Activated T-helper 1 cell treated with anti-CD3 and anti-CD28 coated beads, Interleukin-2, amount 50 U/mL, for 16 hours (primary cell): ENCODE results near the gene RMI1.
A peak's percentile ranks its signal among the peaks of the same experiment; 100 is the strongest.

Source experiments
- DNase-seq, 2 donors: peaks; one replicate each; pipeline ENCODE4 v3.0.0-alpha.2; 2020; ENCODE audit warnings: low read depth in 1 of 2, low spot score in 1 of 2

RMI1 gene

GRCh38 chr9:83967073-83967472 lies 13.5 kb upstream of the RMI1 start:
- DNase-seq, result no peak

- DNase-seq, result no peak
Observed at GRCh38 chr9:83969602-83970001, 11.0 kb upstream of the RMI1 start.

- no peak for DNase-seq
Observed at GRCh38 chr9:83971485-83971884, 9.1 kb upstream of the RMI1 start.

GRCh38 chr9:83972286-83972685 lies 8.3 kb upstream of the RMI1 start:
- DNase-seq, result no peak

GRCh38 chr9:83975300-83975699 lies 5.3 kb upstream of the RMI1 start:
- DNase-seq, result no peak

GRCh38 chr9:83976372-83976771 lies 4.2 kb upstream of the RMI1 start:
- DNase-seq, result no peak

GRCh38 chr9:83977196-83977595 lies 3.4 kb upstream of the RMI1 start:
- DNase-seq, result no peak

- DNase-seq, result peak; percentile 76 to 83
Observed at GRCh38 chr9:83978992-83979811, 1.4 kb upstream of the RMI1 start.

GRCh38 chr9:83979812-83980394 lies 702 bp upstream of the RMI1 start, which contains the start of gene HNRNPK:
Gene HNRNPK (minus strand): TSS chr9:83980215. CDS start chr9:83978252, 1,963 bp downstream.
- DNase-seq, result peak; percentile 99

GRCh38 chr9:83981126-83981871 lies 694 bp downstream of the RMI1 start:
- DNase-seq, result no peak

- DNase-seq, result no peak
Observed at GRCh38 chr9:83986195-83986594, 5.6 kb downstream of the RMI1 start.

- no peak for DNase-seq
Observed at GRCh38 chr9:83986765-83987401, 6.3 kb downstream of the RMI1 start.

- DNase-seq, result no peak
Observed at GRCh38 chr9:83987402-83987791, 6.8 kb downstream of the RMI1 start.

GRCh38 chr9:83988411-83988810 lies 7.8 kb downstream of the RMI1 start:
- DNase-seq, result no peak

GRCh38 chr9:83991355-83991754 lies 10.8 kb downstream of the RMI1 start:
- DNase-seq, result no peak

- no peak for DNase-seq
Observed at GRCh38 chr9:83992407-83992806, 11.8 kb downstream of the RMI1 start.

- DNase-seq, result no peak
Observed at GRCh38 chr9:83992901-83993300, 12.3 kb downstream of the RMI1 start.

GRCh38 chr9:83996126-83996525 lies 15.5 kb downstream of the RMI1 start:
- DNase-seq, result no peak

- DNase-seq, result no peak
Observed at GRCh38 chr9:83999141-83999918, 18.7 kb downstream of the RMI1 start.

- no peak for DNase-seq
Observed at GRCh38 chr9:84000186-84000585, 19.6 kb downstream of the RMI1 start.

GRCh38 chr9:84001621-84002020 lies 21.0 kb downstream of the RMI1 start:
- no peak for DNase-seq
